PC-9 (cell line): ENCODE data around the gene CXCL3. TPM values are rescaled to one million over a fixed set of nuclear protein-coding genes. Genes with fewer than 3 reads are reported as not detected.
A peak's percentile ranks its signal among the peaks of the same experiment; 100 is the strongest.

Experiments
- Bru-seq: library from RNA; stranded (reverse); fragments of 400-500 nt; gene quantifications from one replicate; lab custom pipeline; 2021; lab: Mats Ljungman, UMichigan
- BruChase-seq, 2 experiments: library from RNA; stranded (reverse); fragments of 400-500 nt; gene quantifications; one replicate each; lab custom pipeline; 2021; lab: Mats Ljungman, UMichigan
- BruUV-seq: library from RNA; stranded (reverse); fragments of 400-500 nt; replicated peaks from 2 replicates; lab custom pipeline; 2021; lab: Mats Ljungman, UMichigan
- CTCF ChIA-PET: fragments of 300-600 bp; sonication (Branson Sonifier 250); formaldehyde crosslinking; loops from one replicate; lab custom pipeline; 2022; ENCODE audit warnings: antibody characterized with exemption; lab: Charles Lee
- POLR2A ChIA-PET: fragments of 300-600 bp; sonication (Branson Sonifier 250); formaldehyde crosslinking; loops from one replicate; lab custom pipeline; 2022; ENCODE audit warnings: antibody characterized with exemption; ENCODE audit not compliant: unreplicated experiment; lab: Charles Lee
- DNase-seq, 2 experiments: peaks; one replicate each; pipeline versions ENCODE4 v3.0.0 to v3.0.0-alpha.2; 2015 to 2022; ENCODE audit warnings: mixed read lengths in 1 of 2
- H2AFZ ChIP-seq: fragments of 200-600 bp; sonication (generic); 2 replicates; pipeline ENCODE4 v1.8.1; 2017; ENCODE audit warnings: antibody characterized with exemption
- H3F3A ChIP-seq: fragments of 200-600 bp; sonication (generic); 2 replicates; pipeline ENCODE4 v1.8.1; 2017; ENCODE audit warnings: antibody characterized with exemption, mild to moderate bottlenecking, low read depth; ENCODE audit not compliant: insufficient read depth
- H3K27ac ChIP-seq: fragments of 200-600 bp; sonication (generic); 2 replicates; pipeline ENCODE4 v1.6.1; 2016; ENCODE audit warnings: mixed run types
- H3K27me3 ChIP-seq: fragments of 200-600 bp; sonication (generic); 2 replicates; pipeline ENCODE4 v1.6.1; 2016; ENCODE audit warnings: low read depth, mixed run types; ENCODE audit not compliant: insufficient read depth
- H3K36me3 ChIP-seq: fragments of 200-600 bp; sonication (generic); 2 replicates; pipeline ENCODE4 v1.6.1; 2016; ENCODE audit warnings: low read depth, mixed run types
- H3K4me1 ChIP-seq: fragments of 200-600 bp; sonication (generic); replicated peaks from 2 replicates; pipeline ENCODE4 v1.6.1; 2016; ENCODE audit warnings: mixed run types; ENCODE audit not compliant: insufficient read depth
- H3K4me2 ChIP-seq: fragments of 200-600 bp; sonication (generic); 2 replicates; pipeline ENCODE4 v1.6.1; 2017; ENCODE audit warnings: mixed run types
- H3K4me3 ChIP-seq: fragments of 200-600 bp; sonication (generic); 2 replicates; pipeline ENCODE4 v1.6.1; 2016; ENCODE audit warnings: mixed run types
- H3K79me2 ChIP-seq: fragments of 200-600 bp; sonication (generic); 2 replicates; pipeline ENCODE4 v1.6.1; 2017; ENCODE audit warnings: low read depth, mixed run types
- H3K9me2 ChIP-seq: fragments of 200-600 bp; sonication (generic); 2 replicates; pipeline ENCODE4 v1.8.1; 2017; ENCODE audit warnings: mild to moderate bottlenecking; ENCODE audit not compliant: insufficient read depth
- H3K9me3 ChIP-seq: fragments of 200-600 bp; sonication (generic); 2 replicates; pipeline ENCODE4 v1.8.1; 2016; ENCODE audit warnings: low read depth; ENCODE audit not compliant: insufficient read depth
- H4K20me1 ChIP-seq: fragments of 200-600 bp; sonication (generic); 2 replicates; pipeline ENCODE4 v1.8.1; 2017; ENCODE audit not compliant: insufficient read depth
- CTCF ChIP-seq: fragments of 200-600 bp; sonication (generic); conservative IDR thresholded peaks from 2 replicates; pipeline ENCODE4 v1.6.1; 2017; ENCODE audit warnings: mixed run types, antibody characterized with exemption, mild to moderate bottlenecking, moderate library complexity
- EZH2 ChIP-seq: fragments of 200-600 bp; sonication (generic); IDR thresholded peaks from 2 replicates; pipeline ENCODE4 v1.8.0; 2017; ENCODE audit warnings: antibody characterized with exemption, low read depth
- intact Hi-C: fragments of 100-400 bp; cut with micrococcal nuclease; formaldehyde crosslinking; loops from one replicate; pipeline ENCODE4 v1.10.0; 2022; ENCODE audit not compliant: unreplicated experiment
- long read RNA-seq: library from polyadenylated mRNA; stranded (forward); transcript quantifications from one replicate; pipeline ENCODE4 v2.0.0, GENCODE V29; 2022
- total RNA-seq: library from RNA; stranded (reverse); gene quantifications from 2 replicates; pipeline ENCODE4 v1.2.3, GENCODE V29; 2021

CXCL3 gene
- total RNA-seq = not detected in 2 replicates
- percentile 40 among the genes with signal in this experiment for Bru-seq, nascent RNA
- BruChase-seq, experiment 1, labeled RNA remaining after a 2-hour chase = percentile 44 among the genes with signal in this experiment
- percentile 44 among the genes with signal in this experiment for BruChase-seq, experiment 2, labeled RNA remaining after a 6-hour chase
- long read RNA-seq = 0 reads

- no peaks in the 10 kb centered on the region for H3K79me2 ChIP-seq
- ChIA-PET POLR2A (interaction anchor here (0.7 kb wide), 1 partner anchor 376 kb away, joined by 3 read pairs; no protein-coding TSS in a partner anchor), CTCF (interaction anchor here (0.7 to 1.1 kb wide), 3 partner anchors 14 to 170 kb away, joined by 3 read pairs; no protein-coding TSS in a partner anchor)
- H3K9me3 ChIP-seq = no peaks in the 10 kb centered on the region
- no peaks in the 10 kb centered on the region for H3K36me3 ChIP-seq
- no peak within 1 kb of the TSS for H3K27ac ChIP-seq
- intact Hi-C loops = loop anchor here (5.0 to 10.0 kb wide), 2 partner anchors 116 to 374 kb away; no protein-coding TSS in a partner anchor
- peak within 1 kb of the TSS; percentile 89 for H3K4me2 ChIP-seq
- peak within 1 kb of the TSS; percentile 79 for H3K4me3 ChIP-seq
- H3K4me1 ChIP-seq = peaks cover 6% of the 10 kb centered on the region; the same call in 1 of the 2 replicates
- peak within 1 kb of the TSS; percentile 97 for H2AFZ ChIP-seq
- no peaks in the 10 kb centered on the region for H3K9me2 ChIP-seq
- peak in 1 of 2 experiments; percentile 44 for DNase-seq
- no peaks in the 10 kb centered on the region for H3K27me3 ChIP-seq
- H3F3A ChIP-seq = no peaks in the 10 kb centered on the region
- BruUV-seq = no TSS peak
- TF ChIP-seq CTCF (peak; percentile 50; the same call in 1 of the 2 replicates), EZH2 (no peak)
- no peaks in the 10 kb centered on the region for H4K20me1 ChIP-seq
These were observed at the start of gene CXCL3 for GRCh38 chr4:74038425-74039314. TSS of gene CXCL3 (minus strand) at chr4:74038689. CDS start at chr4:74038611, 78 bp downstream.

- intact Hi-C loops = no loop called here
- H3K4me2 ChIP-seq = no peak overlapping the region
- no peak for TF ChIP-seq CTCF
- no peak for TF ChIP-seq EZH2
- peaks cover 4% of the 10 kb centered on the region for H3K4me1 ChIP-seq
- CTCF ChIA-PET = no interaction called here
- POLR2A ChIA-PET = no interaction called here
- H3K27me3 ChIP-seq = no peaks in the 10 kb centered on the region
- DNase-seq = no peak
- peaks cover under 1% of the 10 kb centered on the region; the same call in 1 of the 2 replicates for H3F3A ChIP-seq
- H3K36me3 ChIP-seq = no peaks in the 10 kb centered on the region
- H4K20me1 ChIP-seq = no peaks in the 10 kb centered on the region
- no peaks in the 10 kb centered on the region for H3K79me2 ChIP-seq
- H3K9me2 ChIP-seq = no peaks in the 10 kb centered on the region
- H3K27ac ChIP-seq = no peak overlapping the region
- BruUV-seq = no TSS peak
- H3K4me3 ChIP-seq = no peak overlapping the region
- no peak overlapping the region for H2AFZ ChIP-seq
- H3K9me3 ChIP-seq = no peaks in the 10 kb centered on the region
These were observed 49.0 kb upstream of the CXCL3 start for GRCh38 chr4:74087481-74087880.

GRCh38 chr4:74085669-74086068 is 47.2 kb upstream of the CXCL3 start:
- Histone ChIP-seq H3K4me3 (no peak overlapping the region), H3K79me2 (no peaks in the 10 kb centered on the region), H4K20me1 (no peaks in the 10 kb centered on the region), H3K27ac (no peak overlapping the region), H3K27me3 (no peaks in the 10 kb centered on the region), H3K9me3 (no peaks in the 10 kb centered on the region), H3K36me3 (no peaks in the 10 kb centered on the region), H3K4me1 (no peaks in the 10 kb centered on the region), H2AFZ (no peak overlapping the region), H3K9me2 (no peaks in the 10 kb centered on the region), H3K4me2 (no peak overlapping the region), H3F3A (no peaks in the 10 kb centered on the region)
- intact Hi-C loops = no loop called here
- CTCF ChIA-PET = no interaction called here
- DNase-seq = no peak
- TF ChIP-seq EZH2 = no peak
- no peak for TF ChIP-seq CTCF
- no TSS peak for BruUV-seq
- POLR2A ChIA-PET = no interaction called here
